ENCODE results near the gene ADAM22. TPM values are rescaled to one million over a fixed set of nuclear protein-coding genes. Genes with fewer than 3 reads are reported as not detected.

ADAM22 gene
- total and polyA plus RNA-seq, 2 of the 4 experiments (the other 2 are of a cell fraction): 0.03 to 0.18 TPM

- Histone ChIP-seq H2BK5ac (ENCODE audit: low read depth, low read length, poor library complexity, severe bottlenecking) (no peak overlapping the region), H3K23ac (ENCODE audit: low read depth, low read length) (no peak overlapping the region; the same call in 1 of the 2 replicates), H3K27me3 (ENCODE audit: control insufficient read depth, insufficient read depth, low read length) (peaks cover 7% of the 10 kb centered on the region; the same call in 1 of the 2 replicates), H4K5ac (ENCODE audit: low read depth, low read length) (no peak overlapping the region), H2AK5ac (ENCODE audit: low read depth, low read length) (no peak overlapping the region), H2AK9ac (replicated peaks; ENCODE audit: low read depth, low read length, poor library complexity) (no peak overlapping the region), H2AFZ (replicated peaks; ENCODE audit: low read length, poor library complexity) (peak overlapping the region; percentile 89), H3K9me3 (ENCODE audit: control insufficient read depth, insufficient read depth, low read length) (no peaks in the 10 kb centered on the region), H4K20me1 (ENCODE audit: insufficient read depth, low read length) (no peaks in the 10 kb centered on the region), H3K56ac (ENCODE audit: extremely low read depth, insufficient read depth, low read length) (no peak overlapping the region), H3K9me1 (ENCODE audit: insufficient read depth, low read length) (no peaks in the 10 kb centered on the region), H3K14ac (replicated peaks; ENCODE audit: low read depth, low read length) (no peak overlapping the region), H2BK120ac (ENCODE audit: low read depth, low read length) (no peak overlapping the region), H3K4me1 (ENCODE audit: control insufficient read depth, insufficient read depth, low read length) (no peaks in the 10 kb centered on the region), H3K79me1 (ENCODE audit: low read depth in 1 of 2, low read length in 2 of 2) (no peaks in the 10 kb centered on the region), H2BK20ac (ENCODE audit: low read depth, low read length) (no peak overlapping the region), H3K4me2 (ENCODE audit: low read depth, low read length) (peak overlapping the region; percentile 94; the same call in 1 of the 2 replicates), H2BK15ac (ENCODE audit: low read depth, low read length) (no peak overlapping the region), H3K18ac (ENCODE audit: low read depth, low read length) (no peak overlapping the region), H4K8ac (ENCODE audit: low read depth in 2 of 2, low read length in 2 of 2) (no peak overlapping the region), H3K27ac (ENCODE audit: insufficient read depth, low read length) (no peak overlapping the region), H4K91ac (ENCODE audit: insufficient read depth, low read depth, low read length) (no peak overlapping the region), H3K4me3 (ENCODE audit: insufficient read depth, low read depth, low read length) (no peak overlapping the region; the same call in 1 of the 2 replicates), H3K36me3 (ENCODE audit: control insufficient read depth, insufficient read depth, low read length) (no peaks in the 10 kb centered on the region), H3K4ac (ENCODE audit: low read depth, low read length) (no peak overlapping the region), H3K9ac (ENCODE audit: low read depth, low read length) (no peak overlapping the region)
- intact Hi-C loops (cut with micrococcal nuclease): no loop called here
- ATAC-seq (ENCODE audit: low read depth) (no peak), DNase-seq (no peak)
- WGBS, 2 experiments (ENCODE audit: extremely low coverage in 2 of 2, insufficient read length in 1 of 2): no CpG with 5 or more reads among the region's 8 CpGs
- in situ Hi-C loops (cut with MboI; ENCODE audit: low sequenced_read_pairs): no loop called here
- dilution Hi-C loops (cut with HindIII; ENCODE audit: low sequenced_read_pairs, unreplicated experiment): no loop called here
- TF ChIP-seq, protein P1, sequence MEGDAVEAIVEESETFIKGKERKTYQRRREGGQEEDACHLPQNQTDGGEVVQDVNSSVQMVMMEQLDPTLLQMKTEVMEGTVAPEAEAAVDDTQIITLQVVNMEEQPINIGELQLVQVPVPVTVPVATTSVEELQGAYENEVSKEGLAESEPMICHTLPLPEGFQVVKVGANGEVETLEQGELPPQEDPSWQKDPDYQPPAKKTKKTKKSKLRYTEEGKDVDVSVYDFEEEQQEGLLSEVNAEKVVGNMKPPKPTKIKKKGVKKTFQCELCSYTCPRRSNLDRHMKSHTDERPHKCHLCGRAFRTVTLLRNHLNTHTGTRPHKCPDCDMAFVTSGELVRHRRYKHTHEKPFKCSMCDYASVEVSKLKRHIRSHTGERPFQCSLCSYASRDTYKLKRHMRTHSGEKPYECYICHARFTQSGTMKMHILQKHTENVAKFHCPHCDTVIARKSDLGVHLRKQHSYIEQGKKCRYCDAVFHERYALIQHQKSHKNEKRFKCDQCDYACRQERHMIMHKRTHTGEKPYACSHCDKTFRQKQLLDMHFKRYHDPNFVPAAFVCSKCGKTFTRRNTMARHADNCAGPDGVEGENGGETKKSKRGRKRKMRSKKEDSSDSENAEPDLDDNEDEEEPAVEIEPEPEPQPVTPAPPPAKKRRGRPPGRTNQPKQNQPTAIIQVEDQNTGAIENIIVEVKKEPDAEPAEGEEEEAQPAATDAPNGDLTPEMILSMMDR (conservative IDR thresholded peaks at IDR 0.05; ENCODE audit: low read depth, low read length): no peak
- TF ChIP-seq FOS (IDR thresholded peaks at IDR 0.05; ENCODE audit: low read depth, low read length): no peak
- no peak for TF ChIP-seq MAZ (IDR thresholded peaks at IDR 0.05; ENCODE audit: borderline replicate concordance, low read depth, low read length)
- no peak for TF ChIP-seq CHD1 (IDR thresholded peaks at IDR 0.05; ENCODE audit: low read depth, low read length)
- TF ChIP-seq MAFK (IDR thresholded peaks at IDR 0.05; ENCODE audit: low read depth, low read length): no peak
- TF ChIP-seq ELK1 (IDR thresholded peaks at IDR 0.05; ENCODE audit: borderline replicate concordance, low read depth, low read length): no peak
- no peak for TF ChIP-seq BHLHE40 (IDR thresholded peaks at IDR 0.05; ENCODE audit: low read depth, low read length)
- TF ChIP-seq MXI1 (IDR thresholded peaks at IDR 0.05; ENCODE audit: borderline replicate concordance, low read depth, low read length): no peak
- TF ChIP-seq NFE2L2 (IDR thresholded peaks at IDR 0.05; ENCODE audit: low read depth, low read length): no peak
- TF ChIP-seq POLR2A (IDR thresholded peaks at IDR 0.05; ENCODE audit: low read depth, low read length): no peak
- no peak for TF ChIP-seq RCOR1 (IDR thresholded peaks at IDR 0.05; ENCODE audit: insufficient replicate concordance, low read length)
- TF ChIP-seq CEBPB (IDR thresholded peaks at IDR 0.05; ENCODE audit: low read depth, low read length): no peak
- BruUV-seq (replicated peaks): no TSS peak
- ChIA-PET POLR2A (ENCODE audit: unreplicated experiment) (no interaction called here), CTCF (no interaction called here)
Observed at GRCh38 chr7:87935384-87935706, 1.3 kb downstream of the ADAM22 start.

Data from IMR-90 (cell line).